H1 (cell line): ENCODE results near the gene KIAA1755. TPM values are rescaled to one million over a fixed set of nuclear protein-coding genes. Genes with fewer than 3 reads are reported as not detected.

ENCODE experiments used
- RXRA ChIP-seq: IDR thresholded peaks from 2 replicates; pipeline ENCODE4 v1.6.1; 2011; ENCODE audit warnings: low read depth, mild to moderate bottlenecking, low read length, moderate library complexity; ENCODE audit not compliant: insufficient read depth
- SIRT6 ChIP-seq: IDR thresholded peaks from one replicate; pipeline ENCODE4 v1.7.1; 2012; ENCODE audit warnings: low read length, inconsistent platforms
- TAF1 ChIP-seq: IDR thresholded peaks from 2 replicates; pipeline ENCODE4 v1.6.1; 2011; ENCODE audit warnings: mild to moderate bottlenecking, low read depth, low read length
- TEAD4 ChIP-seq: IDR thresholded peaks from 2 replicates; pipeline ENCODE4 v1.6.1; 2012; ENCODE audit warnings: low read depth, low read length, inconsistent platforms, mixed read lengths
- polyA plus RNA-seq, 7 experiments: library from polyadenylated mRNA; depleted of rRNA in 3 of 7; stranded (reverse) in 5 of 7; unstranded in 2 of 7; fragments of >200 nt in 5 of 7; fragments of 200-250 nt in 2 of 7; gene quantifications; 1 replicate in 5 of 7; 2 replicates in 1 of 7; 4 replicates in 1 of 7; pipeline versions ENCODE4 v1.2.1 to v1.2.3, GENCODE V29; 2011 to 2013; ENCODE audit warnings: missing spikeins in 2 of 7, mixed read lengths in 2 of 7
- total RNA-seq: library from RNA; stranded (reverse); fragmentation: NEBNext Ultra II Directional; extraction: Animal tissue kit (Norgen Biotek cat#: 25700); gene quantifications from 2 replicates; pipeline ENCODE4 v1.2.1, GENCODE V29; 2021

Gene KIAA1755
- total and polyA plus RNA-seq, 2 of the 8 experiments (the other 6 are each of a cell fraction or from before 2014, with no cell fraction given), result 0.23 TPM; not detected in 1

- no peak for TF ChIP-seq TEAD4
- no peak for TF ChIP-seq RXRA
- no peak for TF ChIP-seq TAF1
- no peak for TF ChIP-seq SIRT6
Observed at GRCh38 chr20:38226553-38226952, 34.0 kb downstream of the KIAA1755 start (continued).
